ENCODE results near the gene KIAA1549.

DNA sequence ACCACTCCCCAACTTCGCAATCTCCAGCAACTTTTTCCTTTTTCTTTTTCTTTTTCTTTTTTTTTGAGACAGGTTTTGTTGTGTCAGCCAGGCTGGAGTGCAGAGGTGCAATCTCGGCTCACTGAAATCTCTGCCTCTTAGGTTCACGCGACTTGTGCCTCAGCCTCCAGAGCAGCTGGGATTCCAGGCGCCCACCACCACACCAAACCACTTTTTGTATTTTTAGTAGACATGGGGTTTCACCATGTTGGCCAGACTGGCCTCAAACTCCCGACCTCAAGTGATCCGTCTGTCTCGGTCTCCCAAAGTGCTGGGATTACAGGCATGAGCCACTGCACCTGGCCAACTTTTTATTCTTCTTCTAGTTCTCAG is 55.0 kb downstream of the KIAA1549 start:
- TF ChIP-seq, protein P1, sequence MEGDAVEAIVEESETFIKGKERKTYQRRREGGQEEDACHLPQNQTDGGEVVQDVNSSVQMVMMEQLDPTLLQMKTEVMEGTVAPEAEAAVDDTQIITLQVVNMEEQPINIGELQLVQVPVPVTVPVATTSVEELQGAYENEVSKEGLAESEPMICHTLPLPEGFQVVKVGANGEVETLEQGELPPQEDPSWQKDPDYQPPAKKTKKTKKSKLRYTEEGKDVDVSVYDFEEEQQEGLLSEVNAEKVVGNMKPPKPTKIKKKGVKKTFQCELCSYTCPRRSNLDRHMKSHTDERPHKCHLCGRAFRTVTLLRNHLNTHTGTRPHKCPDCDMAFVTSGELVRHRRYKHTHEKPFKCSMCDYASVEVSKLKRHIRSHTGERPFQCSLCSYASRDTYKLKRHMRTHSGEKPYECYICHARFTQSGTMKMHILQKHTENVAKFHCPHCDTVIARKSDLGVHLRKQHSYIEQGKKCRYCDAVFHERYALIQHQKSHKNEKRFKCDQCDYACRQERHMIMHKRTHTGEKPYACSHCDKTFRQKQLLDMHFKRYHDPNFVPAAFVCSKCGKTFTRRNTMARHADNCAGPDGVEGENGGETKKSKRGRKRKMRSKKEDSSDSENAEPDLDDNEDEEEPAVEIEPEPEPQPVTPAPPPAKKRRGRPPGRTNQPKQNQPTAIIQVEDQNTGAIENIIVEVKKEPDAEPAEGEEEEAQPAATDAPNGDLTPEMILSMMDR (IDR thresholded peaks at IDR 0.05): no peak
- TF ChIP-seq POLR2A (IDR thresholded peaks at IDR 0.05) (no peak), EP300 (IDR thresholded peaks at IDR 0.05) (no peak)

Measured in ovary (tissue), 3 donors.